H1 (cell line): Measurements from ENCODE around the gene PDS5A. TPM values are rescaled to one million over a fixed set of nuclear protein-coding genes. Genes with fewer than 3 reads are reported as not detected.

Experiments
- RXRA ChIP-seq: IDR thresholded peaks from 2 replicates; pipeline ENCODE4 v1.6.1; 2011; ENCODE audit warnings: low read depth, mild to moderate bottlenecking, low read length, moderate library complexity; ENCODE audit not compliant: insufficient read depth
- ZNF274 ChIP-seq: IDR thresholded peaks from 2 replicates; pipeline ENCODE4 v1.7.0; 2012; ENCODE audit warnings: low read length, borderline replicate concordance; ENCODE audit errors: extremely low read depth
- polyA plus RNA-seq, 7 experiments: library from polyadenylated mRNA; depleted of rRNA in 3 of 7; stranded (reverse) in 5 of 7; unstranded in 2 of 7; fragments of >200 nt in 5 of 7; fragments of 200-250 nt in 2 of 7; gene quantifications; 1 replicate in 5 of 7; 2 replicates in 1 of 7; 4 replicates in 1 of 7; pipeline versions ENCODE4 v1.2.1 to v1.2.3, GENCODE V29; 2011 to 2013; ENCODE audit warnings: missing spikeins in 2 of 7, mixed read lengths in 2 of 7
- total RNA-seq: library from RNA; stranded (reverse); fragmentation: NEBNext Ultra II Directional; extraction: Animal tissue kit (Norgen Biotek cat#: 25700); gene quantifications from 2 replicates; pipeline ENCODE4 v1.2.1, GENCODE V29; 2021

Gene PDS5A
- total and polyA plus RNA-seq, 2 of the 8 experiments (the other 6 are each of a cell fraction or from before 2014, with no cell fraction given) = 15.5 to 76.6 TPM

DNA sequence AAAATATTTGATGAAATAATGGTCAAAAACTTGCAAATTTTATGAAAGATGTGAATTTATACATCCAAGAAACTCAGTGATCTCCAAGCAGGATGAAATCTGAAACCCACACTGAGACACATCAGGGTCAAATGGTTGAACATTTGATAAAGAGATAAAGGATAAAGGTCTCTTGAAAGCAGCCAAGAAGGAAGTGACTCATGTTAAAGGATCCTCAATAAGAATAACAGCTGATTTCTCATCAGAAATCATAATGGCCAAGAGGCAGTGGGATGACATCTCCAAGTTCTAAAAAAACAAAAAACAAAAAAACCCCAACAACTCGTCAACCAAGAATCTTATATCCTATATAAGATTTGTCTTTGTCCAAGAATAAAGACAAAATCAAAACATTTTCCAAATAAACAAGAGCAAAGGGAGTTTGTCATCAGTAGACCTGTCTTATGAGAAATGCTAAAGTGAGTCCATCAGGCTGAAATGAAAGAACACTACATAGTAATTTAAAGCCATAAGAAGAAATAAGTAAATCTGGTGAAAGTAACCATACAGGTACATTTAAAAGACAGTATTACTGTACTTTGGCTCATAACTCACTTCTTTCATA, 121.7 kb downstream of the PDS5A start (continued):
- no peak for TF ChIP-seq RXRA
- TF ChIP-seq ZNF274 = no peak
